HG03280 (cell line): ENCODE data around the gene ANAPC4.
"Not testable (repeated sequence)": the region's sequence is repeated elsewhere in the genome, so short reads cannot be mapped to it uniquely, and the experiment has no call there.

ENCODE experiments used
- ATAC-seq: cut with Tn5 transposase; IDR thresholded peaks from one replicate; pipeline ENCODE4 v1.9.1; 2021; ENCODE audit warnings: mild to moderate bottlenecking, moderate library complexity; ENCODE audit not compliant: unreplicated experiment

ANAPC4 gene, protein sequence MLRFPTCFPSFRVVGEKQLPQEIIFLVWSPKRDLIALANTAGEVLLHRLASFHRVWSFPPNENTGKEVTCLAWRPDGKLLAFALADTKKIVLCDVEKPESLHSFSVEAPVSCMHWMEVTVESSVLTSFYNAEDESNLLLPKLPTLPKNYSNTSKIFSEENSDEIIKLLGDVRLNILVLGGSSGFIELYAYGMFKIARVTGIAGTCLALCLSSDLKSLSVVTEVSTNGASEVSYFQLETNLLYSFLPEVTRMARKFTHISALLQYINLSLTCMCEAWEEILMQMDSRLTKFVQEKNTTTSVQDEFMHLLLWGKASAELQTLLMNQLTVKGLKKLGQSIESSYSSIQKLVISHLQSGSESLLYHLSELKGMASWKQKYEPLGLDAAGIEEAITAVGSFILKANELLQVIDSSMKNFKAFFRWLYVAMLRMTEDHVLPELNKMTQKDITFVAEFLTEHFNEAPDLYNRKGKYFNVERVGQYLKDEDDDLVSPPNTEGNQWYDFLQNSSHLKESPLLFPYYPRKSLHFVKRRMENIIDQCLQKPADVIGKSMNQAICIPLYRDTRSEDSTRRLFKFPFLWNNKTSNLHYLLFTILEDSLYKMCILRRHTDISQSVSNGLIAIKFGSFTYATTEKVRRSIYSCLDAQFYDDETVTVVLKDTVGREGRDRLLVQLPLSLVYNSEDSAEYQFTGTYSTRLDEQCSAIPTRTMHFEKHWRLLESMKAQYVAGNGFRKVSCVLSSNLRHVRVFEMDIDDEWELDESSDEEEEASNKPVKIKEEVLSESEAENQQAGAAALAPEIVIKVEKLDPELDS

DNA sequence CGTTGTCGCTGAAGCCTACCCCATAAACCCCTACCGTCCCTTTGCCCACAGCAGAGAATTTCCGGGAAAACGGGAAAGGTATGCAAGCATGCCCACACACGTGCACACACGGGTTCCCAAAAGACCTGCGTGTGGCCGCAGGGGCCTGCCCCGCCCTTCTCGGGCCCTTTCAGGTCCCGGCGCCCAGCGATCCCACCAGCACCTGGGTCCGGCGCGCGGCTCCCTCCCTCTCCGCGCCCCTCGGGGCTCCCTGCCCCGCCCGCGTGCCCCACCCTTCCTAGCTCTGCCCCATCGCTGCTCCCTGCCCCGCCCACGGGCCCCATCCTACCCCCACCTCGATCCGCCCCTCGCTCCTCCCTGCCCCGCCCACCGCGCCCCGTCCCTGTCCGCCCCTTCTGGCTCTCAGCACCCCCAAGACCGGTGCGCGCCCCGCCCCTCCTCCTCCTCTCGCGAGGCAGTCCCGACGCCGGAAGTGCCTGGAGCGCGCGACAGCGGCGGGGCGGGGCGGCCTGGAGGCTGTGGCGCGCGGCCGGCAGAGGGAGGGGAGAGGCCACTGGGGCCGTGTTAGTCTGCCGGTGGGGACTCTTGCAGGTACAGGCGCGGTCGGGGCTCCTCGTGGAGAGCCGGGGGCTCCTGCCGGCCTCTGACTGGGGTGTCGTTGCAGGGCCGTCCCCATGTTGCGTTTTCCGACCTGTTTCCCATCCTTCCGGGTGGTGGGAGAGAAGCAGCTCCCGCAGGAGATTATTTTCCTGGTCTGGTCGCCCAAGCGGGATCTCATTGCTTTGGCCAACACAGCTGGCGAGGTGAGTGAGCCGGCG, at the start of gene ANAPC4:
ANAPC4 (plus strand) TSS at position 510 of the 818 bp plus-strand sequence; CDS start at position 675, 165 bp downstream.
- peak; percentile 98 for ATAC-seq

- ATAC-seq: not testable (repeated sequence)
Observed at GRCh38 chr4:25328463-25328862, 48.6 kb upstream of the ANAPC4 start.

GRCh38 chr4:25330335-25330734, 46.7 kb upstream of the ANAPC4 start:
- ATAC-seq: no peak

GRCh38 chr4:25330905-25331808, 45.9 kb upstream of the ANAPC4 start:
- ATAC-seq: peak; percentile 90

- ATAC-seq: no peak
Observed at GRCh38 chr4:25343671-25344070, 33.4 kb upstream of the ANAPC4 start.

DNA sequence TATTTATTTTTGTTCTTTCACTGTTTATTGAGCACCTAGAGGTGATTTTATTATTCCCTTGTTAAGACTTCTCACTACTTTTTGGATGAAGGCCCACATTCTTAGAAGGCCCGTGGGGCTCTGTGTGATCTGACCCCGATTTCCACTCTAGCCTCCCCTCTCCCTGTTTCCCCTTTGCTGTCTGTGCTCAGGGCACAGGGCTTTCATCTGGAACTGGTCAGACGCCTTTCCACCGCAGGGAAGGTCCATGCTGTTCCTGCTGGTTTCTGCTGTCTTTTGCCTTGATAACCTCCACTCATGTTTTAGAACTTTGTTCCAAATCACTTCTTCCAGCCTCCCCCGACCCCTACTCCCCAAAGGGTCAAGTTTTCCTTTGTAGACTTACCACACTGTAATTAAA, 31.3 kb upstream of the ANAPC4 start:
- ATAC-seq: no peak

DNA sequence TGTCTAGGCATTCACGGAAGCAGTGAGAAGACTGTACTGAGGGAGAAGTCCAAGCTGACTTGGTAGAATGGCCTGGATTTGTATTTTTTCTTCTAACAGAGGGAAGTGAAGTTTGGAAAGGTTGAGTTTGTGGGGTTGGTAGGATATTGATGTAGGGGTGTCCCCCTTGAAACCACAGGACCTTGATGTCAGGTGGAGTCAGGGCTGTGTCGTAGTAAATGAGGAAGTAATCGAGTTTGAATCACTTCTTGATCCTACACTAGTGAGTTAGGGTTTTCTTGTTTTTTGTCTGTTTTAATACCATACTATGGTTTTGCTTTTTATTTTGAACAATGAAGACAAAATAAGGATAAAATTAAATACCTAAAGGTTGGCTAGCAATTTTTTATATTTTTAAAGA, 30.1 kb upstream of the ANAPC4 start:
- ATAC-seq: no peak

GRCh38 chr4:25347473-25347872, 29.6 kb upstream of the ANAPC4 start:
- ATAC-seq: no peak

DNA sequence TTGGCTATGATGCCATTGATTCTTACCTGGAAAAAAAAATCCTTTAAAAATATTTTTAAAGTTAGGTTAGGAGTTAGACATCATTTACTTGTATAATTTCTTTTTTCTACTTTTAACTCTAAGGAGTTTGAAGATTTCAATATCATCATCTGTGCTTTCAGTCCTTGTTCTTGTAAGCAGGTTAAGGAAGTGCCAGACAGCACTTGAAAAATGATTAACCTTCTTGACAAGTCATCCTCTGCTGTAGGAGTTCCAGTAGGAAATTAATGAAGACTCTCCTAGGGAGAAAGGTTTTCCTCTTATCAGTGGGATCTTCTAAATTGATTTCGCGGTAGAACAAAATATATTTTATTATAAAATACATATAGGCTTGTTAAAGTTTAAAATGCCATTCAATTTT, 29.1 kb upstream of the ANAPC4 start:
- no peak for ATAC-seq

- no peak for ATAC-seq
Observed at GRCh38 chr4:25350561-25350960, 26.5 kb upstream of the ANAPC4 start.

GRCh38 chr4:25351777-25352416, 25.2 kb upstream of the ANAPC4 start:
- no peak for ATAC-seq

DNA sequence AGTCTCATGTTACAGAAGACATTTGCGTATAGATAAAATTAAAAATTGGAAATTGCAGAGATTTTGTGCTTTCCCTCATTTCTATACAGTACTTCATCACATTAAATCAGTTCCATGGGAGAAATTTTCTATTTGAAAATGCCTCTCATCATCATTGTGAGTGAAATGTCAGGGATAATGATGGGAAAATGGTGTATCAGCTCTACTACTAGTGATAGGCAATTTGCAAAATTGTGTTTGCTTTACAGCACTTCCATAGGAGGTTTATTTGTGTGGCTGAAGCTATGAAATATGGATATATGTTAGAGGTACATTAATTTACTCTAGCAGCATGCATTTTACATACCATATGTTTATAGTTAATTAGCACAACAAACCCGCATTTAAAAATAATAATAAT, 21.0 kb upstream of the ANAPC4 start:
- ATAC-seq: no peak

- no peak for ATAC-seq
Observed at GRCh38 chr4:25358515-25359275, 18.4 kb upstream of the ANAPC4 start.

GRCh38 chr4:25361253-25361652, 15.8 kb upstream of the ANAPC4 start:
- no peak for ATAC-seq

GRCh38 chr4:25367004-25367621, 9.9 kb upstream of the ANAPC4 start:
- ATAC-seq: no peak

- no peak for ATAC-seq
Observed at GRCh38 chr4:25367877-25368276, 9.2 kb upstream of the ANAPC4 start.

DNA sequence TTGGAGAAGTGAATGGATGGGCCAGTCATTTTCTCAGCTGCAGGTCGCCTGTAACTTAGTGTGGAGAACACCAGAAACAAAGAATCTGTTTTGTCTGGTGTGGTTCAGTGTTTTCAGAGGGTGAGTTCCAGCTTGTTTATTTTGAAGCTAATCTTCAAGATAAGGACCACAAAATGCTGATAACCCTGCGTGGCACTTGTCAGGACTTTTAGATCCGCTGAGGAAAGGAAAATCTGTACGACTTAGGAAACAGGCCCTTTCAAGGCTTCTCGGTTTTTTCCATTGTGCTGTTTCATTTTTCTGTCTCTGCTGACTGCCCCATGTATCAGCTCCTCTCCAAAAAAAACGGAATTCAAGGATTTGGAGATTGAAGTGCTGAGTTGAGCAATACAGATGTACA, 8.7 kb upstream of the ANAPC4 start:
- no peak for ATAC-seq

DNA sequence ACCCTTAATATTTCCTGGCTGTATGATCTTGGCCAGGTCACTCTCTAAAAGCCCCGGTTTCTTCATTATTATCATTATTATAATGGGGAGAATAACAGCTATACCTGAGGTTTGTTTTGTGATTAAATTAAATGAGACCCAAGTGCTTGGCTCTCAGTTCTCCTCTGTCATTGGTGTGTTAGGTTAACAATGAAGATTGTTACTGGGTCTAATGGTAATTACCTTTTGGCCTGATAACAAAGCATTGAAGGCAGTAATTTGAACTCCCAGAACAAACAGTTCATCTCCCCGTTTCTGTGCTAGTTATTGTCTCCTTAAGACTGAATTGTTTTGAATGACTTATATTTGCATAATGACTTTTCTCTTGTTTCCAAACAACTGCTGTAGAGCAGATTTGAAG, 6.8 kb upstream of the ANAPC4 start:
- ATAC-seq: no peak

- not testable (repeated sequence) for ATAC-seq
Observed at GRCh38 chr4:25372549-25372948, 4.5 kb upstream of the ANAPC4 start.
